Tongue (tissue), 2 donors: ENCODE results near the gene MRPL49. TPM values are rescaled to one million over a fixed set of nuclear protein-coding genes. Genes with fewer than 3 reads are reported as not detected.

Source experiments
- DNase-seq: peaks from one replicate; pipeline ENCODE4 v3.0.0-alpha.2; 2015
- total RNA-seq: library from RNA; depleted of rRNA; stranded (reverse); fragments of >200 nt; gene quantifications from one replicate; pipeline ENCODE4 v1.2.3, GENCODE V29; 2014

MRPL49 gene
- 38.1 TPM for total RNA-seq

GRCh38 chr11:65121865-65122696 is at the start of gene MRPL49, which contains the start of gene FAU:
TSS of gene MRPL49 (plus strand) at chr11:65122321. CDS start at chr11:65122347, 26 bp downstream.
TSS of gene FAU (minus strand) at chr11:65122134. CDS start at chr11:65121813, 321 bp downstream.
- DNase-seq = peak; percentile 99

- no peak for DNase-seq
Observed at GRCh38 chr11:65072631-65072966, 49.5 kb upstream of the MRPL49 start.

- no peak for DNase-seq
Observed at GRCh38 chr11:65077451-65077850, 44.7 kb upstream of the MRPL49 start.

GRCh38 chr11:65078151-65078550 is 44.0 kb upstream of the MRPL49 start:
- DNase-seq = peak; percentile 13

GRCh38 chr11:65078786-65079342 is 43.3 kb upstream of the MRPL49 start:
- no peak for DNase-seq

GRCh38 chr11:65083134-65083833 is 38.8 kb upstream of the MRPL49 start:
- peak; percentile 7 for DNase-seq

GRCh38 chr11:65083834-65084597 is 38.1 kb upstream of the MRPL49 start, which contains the start of the genes CDCA5 and ZFPL1:
TSS of gene CDCA5 (minus strand) at chr11:65084040. CDS start at chr11:65083978, 62 bp downstream.
TSS of gene ZFPL1 (plus strand) at chr11:65084222. CDS start at chr11:65084699, 477 bp downstream.
- DNase-seq = peak; percentile 98

- DNase-seq = no peak
Observed at GRCh38 chr11:65084598-65085375, 37.3 kb upstream of the MRPL49 start.

GRCh38 chr11:65085446-65085845 is 36.7 kb upstream of the MRPL49 start:
- DNase-seq = no peak

GRCh38 chr11:65086809-65087208 is 35.3 kb upstream of the MRPL49 start:
- no peak for DNase-seq

GRCh38 chr11:65087216-65087615 is 34.9 kb upstream of the MRPL49 start:
- no peak for DNase-seq

- DNase-seq = no peak
Observed at GRCh38 chr11:65087827-65088226, 34.3 kb upstream of the MRPL49 start.

- no peak for DNase-seq
Observed at GRCh38 chr11:65089621-65090020, 32.5 kb upstream of the MRPL49 start.

GRCh38 chr11:65090628-65091027 is 31.5 kb upstream of the MRPL49 start:
- no peak for DNase-seq

- no peak for DNase-seq
Observed at GRCh38 chr11:65095427-65095826, 26.7 kb upstream of the MRPL49 start.

- peak; percentile 96 for DNase-seq
Observed at GRCh38 chr11:65095974-65096806, 25.9 kb upstream of the MRPL49 start, which contains the start of gene VPS51. TSS of gene VPS51 (plus strand) at chr11:65096214. CDS start at chr11:65096251, 37 bp downstream.

GRCh38 chr11:65096926-65097325 is 25.2 kb upstream of the MRPL49 start:
- DNase-seq = no peak

GRCh38 chr11:65100674-65101350 is 21.3 kb upstream of the MRPL49 start:
- DNase-seq = no peak
